GM19043 (cell line): ENCODE measurements around the gene USP54.
"Not testable (repeated sequence)": the region's sequence is repeated elsewhere in the genome, so short reads cannot be mapped to it uniquely, and the experiment has no call there.

Experiments used
- ATAC-seq: cut with Tn5 transposase; IDR thresholded peaks from one replicate; pipeline ENCODE4 v1.9.1; 2021; ENCODE audit warnings: low read depth; ENCODE audit not compliant: unreplicated experiment

The USP54 gene

DNA sequence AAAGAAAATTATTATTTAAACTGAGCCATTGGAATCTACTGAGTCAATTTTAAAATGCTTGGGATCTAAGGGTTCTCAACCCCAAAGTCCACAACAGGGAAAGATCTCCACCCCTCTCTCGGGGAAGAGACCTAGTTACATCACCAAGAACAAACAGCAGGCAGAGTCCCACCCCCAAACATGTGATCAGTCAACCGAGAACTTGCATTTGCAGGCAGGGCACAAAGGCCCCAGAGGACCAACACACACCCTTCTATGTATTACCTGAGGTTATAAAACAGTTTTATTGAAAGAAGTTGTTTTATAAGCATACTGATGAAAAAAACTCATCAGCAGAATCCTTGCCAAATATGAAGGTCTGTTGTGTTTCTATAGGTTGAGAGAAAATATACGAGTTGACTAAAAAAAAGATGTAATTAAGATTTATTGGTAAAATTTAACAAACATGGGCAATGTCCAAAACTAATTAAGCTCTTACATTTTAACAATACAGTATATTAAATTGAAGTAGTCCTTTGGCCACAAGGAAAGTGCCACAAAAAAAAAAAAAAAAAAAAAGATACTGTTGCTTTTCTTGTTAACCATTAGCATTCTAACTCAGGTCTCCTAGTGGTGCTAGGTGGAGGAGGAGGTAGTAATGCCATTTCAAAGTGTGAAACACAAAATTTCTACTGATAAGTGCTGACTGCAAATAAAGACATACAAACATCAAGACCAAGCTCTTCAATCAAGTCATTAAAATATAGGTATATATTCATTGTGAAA is 975 bp upstream of the USP54 start:
- ATAC-seq: no peak

DNA sequence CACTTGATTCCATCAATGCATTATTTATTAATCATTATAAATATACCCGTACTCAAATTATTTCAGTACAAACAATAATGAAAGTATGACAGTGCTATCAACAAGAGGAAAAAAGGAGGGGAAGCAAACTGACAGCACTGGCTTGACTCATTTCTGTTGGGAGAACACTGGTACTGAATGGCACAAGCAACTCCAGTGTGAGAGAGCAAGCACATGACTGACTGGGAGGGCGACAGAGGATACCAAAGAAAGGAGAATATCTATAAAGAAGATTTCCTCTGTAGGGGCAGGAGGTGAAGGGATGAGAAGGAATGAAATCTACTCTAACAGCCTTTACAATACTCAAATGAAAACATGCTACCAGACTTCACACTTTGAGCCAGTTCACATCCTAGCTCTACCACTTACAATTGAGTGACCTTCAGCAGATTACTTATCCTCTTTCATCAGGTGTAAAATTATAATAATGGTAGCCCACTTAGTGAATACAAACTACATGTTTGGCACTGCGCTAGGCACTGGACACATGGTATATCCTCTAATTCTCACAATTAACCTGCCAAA is 1.5 kb downstream of the USP54 start:
- no peak for ATAC-seq

DNA sequence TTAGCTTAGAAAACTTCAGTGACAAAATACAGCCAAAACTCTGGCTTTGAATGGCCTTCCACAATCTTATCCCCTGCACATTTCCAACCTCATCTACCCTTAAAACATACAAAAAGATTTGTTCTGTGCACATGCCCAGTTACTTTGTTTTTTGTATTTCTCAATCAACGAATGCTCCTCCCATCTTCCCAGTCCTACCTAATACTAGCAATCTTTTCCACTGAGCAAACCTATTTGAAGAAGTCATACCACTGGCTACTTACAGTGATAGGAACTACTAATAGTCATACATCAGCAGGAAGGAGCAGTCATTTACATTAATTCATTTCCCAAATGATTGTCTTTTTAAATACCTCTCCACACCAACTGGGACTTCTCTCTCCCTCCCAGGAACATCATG is 2.5 kb downstream of the USP54 start:
- no peak for ATAC-seq

DNA sequence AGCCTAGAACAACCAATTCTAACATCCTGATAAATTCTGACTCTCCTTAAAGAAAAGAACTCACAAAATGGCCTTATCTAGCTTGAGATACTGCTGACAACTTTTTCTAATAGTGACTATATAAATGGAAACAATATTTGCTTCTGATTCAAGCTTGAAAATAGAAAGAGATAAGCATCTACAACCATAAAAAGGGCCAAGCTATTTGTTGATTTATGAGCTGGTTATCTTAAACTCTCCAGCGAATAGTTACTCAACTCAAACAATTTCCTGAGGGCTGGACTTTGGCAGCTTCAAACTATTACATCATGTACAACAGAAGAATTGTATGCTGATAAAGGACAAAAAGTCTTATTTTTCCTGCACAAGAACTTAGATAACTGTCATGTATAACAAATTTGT is 4.6 kb downstream of the USP54 start:
- no peak for ATAC-seq

DNA sequence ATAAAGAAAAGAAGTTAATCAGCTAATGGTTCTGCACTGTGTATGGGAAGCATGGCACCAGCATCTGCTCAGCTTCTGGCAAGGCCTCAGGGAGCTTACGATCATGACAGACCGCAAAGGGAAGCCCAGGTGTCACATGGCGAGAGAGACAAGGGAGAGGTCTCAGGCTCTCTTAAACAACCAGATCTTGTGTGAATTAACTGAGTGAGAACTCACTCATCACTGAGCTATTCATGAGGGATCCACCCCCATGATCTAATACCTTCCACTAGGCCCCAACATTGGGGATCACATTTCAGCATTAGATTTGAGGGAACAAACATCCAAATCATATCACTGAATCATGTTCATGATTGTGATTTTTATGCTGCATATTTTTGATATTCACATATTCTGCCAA is 5.8 kb downstream of the USP54 start:
- no peak for ATAC-seq

DNA sequence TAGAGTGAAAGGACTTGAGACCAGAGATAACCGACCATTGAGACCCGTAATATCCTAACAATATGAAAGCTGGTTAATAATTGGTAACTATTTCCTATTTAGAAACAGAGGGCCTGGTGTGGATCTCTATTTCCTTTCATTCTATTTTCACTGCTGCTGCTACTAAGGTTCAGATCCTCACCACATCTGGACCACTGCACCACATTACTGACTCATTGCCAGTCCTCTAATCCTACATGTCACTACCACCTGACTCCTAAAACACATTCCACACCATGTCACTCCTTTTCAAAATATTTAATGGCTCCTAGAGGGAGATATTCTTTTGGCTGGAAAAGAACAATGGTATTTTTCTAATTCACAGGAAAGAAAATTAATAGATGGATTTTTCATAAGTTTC is 6.4 kb downstream of the USP54 start:
- peak; percentile 51 for ATAC-seq

DNA sequence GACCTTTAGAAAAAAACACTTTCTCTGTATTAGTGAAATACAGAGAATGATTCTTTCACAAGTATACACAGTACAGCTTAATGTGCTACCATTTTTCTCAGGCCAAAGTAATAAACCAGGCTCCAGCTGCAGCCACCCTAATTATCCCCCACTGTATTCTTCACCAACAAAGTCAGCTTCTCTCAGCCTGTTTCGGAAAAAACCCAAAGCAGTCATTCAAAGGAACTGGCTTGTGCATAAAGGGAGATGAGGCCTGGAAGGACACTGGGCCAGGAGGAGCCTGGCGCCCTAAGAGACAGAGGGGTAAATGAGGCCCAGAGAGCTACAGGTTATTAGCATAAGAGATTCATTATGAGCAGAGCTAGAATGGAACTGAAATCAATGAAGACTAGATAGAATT is 9.2 kb downstream of the USP54 start:
- no peak for ATAC-seq

DNA sequence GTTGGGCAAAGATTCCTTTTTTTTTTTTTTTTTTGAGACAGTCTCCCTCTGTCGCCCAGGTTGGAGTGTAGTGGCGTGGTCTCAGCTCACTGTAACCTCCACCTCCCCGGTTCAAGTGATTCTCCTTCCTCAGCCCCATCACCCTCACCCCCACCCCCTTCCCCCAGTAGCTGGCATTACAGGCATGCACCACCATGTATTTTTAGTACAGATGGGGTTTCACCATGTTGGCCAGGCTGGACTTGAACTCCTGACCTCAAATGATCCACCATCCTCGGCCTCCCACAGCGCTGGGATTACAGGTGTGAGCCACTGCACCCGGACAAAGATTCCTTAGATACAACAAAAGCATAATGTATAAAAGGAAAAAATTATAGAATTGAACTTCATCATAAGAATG is 12.2 kb downstream of the USP54 start:
- ATAC-seq: not testable (repeated sequence)

DNA sequence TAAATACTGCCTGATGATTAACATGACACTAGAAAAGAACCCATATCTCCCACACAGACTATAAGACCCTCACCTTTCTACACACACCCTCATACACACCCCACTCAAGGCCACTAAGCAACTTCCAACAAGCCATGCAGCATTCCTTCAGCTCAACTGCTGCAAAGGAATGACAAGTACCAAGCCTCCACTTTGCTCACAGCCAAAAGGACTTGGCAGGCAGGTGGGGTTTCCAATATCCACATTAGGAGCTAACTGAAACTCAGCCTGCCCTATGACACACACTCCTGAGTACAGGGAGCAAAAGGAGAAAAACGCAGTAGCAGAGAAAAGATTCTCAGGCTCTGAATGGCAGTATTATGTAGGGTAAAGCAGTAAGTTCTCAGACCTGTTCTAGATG is 13.4 kb downstream of the USP54 start:
- no peak for ATAC-seq

DNA sequence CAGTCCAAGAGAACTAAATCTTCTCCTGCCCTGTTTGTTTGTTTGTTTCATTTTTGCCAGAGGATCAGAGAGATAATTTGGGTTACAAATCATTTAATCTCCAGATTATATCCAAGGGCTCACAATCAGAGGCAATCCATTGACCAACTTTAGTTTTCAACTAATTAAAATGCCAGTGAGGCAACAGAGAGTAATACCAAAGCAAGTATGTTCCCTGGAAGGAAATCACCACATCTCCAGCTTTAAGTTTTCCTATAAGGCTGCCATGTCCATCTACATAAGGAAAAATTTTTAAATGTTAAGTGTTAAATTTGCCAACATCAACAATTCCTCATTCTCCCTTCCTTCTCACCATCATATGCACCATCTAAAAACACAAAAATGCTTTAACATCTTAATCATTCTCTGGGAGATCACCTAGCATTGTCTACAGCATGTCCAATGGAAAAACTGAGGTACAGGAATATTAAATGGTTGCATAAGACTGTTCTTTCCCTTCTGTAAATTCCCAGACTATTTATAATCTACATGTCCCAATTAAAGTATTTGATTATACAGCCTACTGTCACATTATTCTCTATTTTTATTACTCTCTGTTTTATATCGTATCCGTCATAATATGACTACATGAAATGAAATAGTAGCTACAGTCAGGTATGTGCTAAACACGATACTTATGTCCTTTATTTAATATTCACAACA is 14.1 kb downstream of the USP54 start:
- no peak for ATAC-seq

DNA sequence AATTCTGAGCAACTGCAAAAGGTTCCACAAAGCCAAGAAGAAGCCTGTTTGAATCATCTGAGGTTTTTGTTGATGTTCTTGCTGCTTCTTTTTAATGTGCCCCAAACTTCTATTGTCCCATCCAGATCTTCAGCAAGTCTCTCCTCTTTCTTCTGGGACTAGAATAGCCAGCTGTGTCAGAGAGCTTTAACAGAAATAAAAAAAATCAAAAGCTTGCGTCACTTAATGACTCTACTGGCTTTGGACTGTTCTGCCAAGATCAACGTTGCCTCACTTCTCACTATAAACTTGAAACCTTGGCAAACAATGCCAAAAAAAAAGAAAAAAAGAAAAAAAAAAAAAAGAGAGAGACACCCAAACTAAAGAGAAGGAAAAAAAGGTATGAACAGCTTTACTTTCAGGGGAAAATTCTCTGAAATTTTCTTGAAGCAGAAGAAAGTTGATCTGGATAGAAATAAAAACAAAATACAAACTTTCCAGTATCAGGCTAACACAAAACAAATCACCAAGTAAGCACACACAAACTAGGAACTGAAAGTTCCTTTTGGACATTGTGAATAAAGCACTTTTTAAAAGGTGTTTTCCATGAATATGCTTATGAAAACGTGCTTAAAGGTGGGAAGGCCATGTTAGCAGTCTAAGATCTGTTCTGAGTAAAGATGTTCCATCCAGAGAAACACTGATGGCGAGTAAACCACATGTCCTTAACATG is 14.8 kb downstream of the USP54 start:
- no peak for ATAC-seq

DNA sequence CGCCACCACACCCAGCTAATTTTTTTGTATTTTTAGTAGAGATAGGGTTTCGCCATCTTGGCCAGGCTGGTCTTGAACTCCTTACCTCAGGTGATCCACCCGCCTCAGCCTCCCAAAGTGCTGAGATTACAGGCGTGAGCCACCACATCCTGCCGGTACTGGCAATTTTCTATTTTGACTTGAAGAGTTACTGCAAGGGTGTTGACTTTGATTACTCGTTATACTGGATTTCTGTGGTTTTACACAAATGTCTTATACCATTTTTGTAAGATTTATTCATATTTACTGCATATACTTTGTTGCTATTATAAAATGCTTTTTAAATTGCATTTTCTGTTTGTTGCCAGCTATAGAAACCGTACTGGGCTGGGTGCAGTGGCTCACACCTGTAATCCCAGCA is 24.1 kb downstream of the USP54 start:
- ATAC-seq: not testable (repeated sequence)

DNA sequence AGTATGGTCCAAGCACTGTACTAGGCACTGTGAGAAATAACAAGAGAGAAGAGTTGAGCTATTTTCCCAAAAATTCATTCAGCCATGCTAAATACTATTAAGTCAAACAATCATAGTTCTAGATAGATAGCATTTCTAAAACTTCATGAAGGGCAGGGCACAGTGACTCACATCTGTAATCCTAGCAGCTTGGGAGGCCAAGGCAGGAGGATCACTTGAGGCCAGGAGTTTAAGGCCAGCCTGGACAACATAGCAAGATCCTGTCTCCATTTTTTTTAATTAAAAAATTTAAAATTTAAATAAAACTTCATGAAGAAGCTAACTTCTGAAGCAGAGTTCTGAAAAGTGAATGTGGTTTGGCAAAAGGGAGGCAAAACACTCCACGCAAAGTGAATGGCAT is 29.9 kb downstream of the USP54 start:
- no peak for ATAC-seq

DNA sequence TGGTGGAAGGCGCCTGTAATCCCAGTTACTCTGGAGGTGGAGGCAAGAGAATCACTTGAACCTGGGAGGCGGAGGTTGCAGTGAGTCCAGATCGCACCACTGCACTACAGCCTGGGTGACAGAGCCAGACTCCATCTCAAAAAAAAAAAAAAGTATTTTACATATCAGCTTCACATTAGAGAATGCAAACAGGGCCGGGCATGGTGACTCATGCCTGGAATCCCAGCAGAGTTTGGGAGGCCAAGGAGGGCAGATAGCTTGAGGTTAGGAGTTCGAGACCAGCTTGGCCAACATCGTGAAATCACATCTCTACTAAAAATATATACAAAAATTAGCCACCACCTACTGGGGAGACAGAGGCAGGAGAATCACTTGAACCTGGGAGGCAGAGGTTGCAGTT is 31.6 kb downstream of the USP54 start:
- no peak for ATAC-seq

DNA sequence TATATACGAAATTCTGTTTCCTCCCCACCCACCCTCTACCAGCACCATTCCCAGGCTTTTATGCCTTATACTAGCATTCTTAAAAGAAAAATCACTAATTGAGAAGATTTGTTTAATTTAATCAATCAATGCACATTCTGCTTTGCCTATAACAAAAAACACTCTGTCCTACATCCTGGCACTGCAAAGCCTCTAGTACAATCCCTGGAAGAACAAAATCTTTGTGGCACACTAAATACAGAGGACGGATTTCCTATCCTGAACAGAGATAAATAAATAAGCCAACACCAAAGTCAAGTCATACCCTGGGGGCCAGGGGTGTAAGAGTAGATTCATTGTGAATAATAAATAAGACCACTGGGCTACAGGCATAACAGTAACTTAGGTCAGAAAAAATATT is 34.3 kb downstream of the USP54 start:
- ATAC-seq: no peak

DNA sequence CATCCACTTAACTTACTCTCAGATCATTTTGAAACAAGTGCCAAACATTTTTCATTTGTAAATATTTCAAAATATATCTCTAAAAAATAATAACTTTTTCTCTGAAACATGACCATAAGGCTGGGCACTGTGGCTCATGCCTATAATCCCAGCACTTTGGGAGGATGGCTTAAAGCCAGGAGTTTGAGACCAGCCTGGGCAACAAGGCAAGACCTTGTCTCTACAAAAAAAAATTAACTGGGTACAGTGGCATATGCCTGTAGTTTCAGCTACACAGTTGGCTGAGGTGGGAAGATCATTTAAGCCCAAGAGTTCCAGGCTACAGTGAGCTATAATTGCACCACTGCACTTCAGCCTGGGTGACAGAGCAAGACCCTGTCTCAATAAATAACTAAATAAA is 36.4 kb downstream of the USP54 start:
- ATAC-seq: no peak

DNA sequence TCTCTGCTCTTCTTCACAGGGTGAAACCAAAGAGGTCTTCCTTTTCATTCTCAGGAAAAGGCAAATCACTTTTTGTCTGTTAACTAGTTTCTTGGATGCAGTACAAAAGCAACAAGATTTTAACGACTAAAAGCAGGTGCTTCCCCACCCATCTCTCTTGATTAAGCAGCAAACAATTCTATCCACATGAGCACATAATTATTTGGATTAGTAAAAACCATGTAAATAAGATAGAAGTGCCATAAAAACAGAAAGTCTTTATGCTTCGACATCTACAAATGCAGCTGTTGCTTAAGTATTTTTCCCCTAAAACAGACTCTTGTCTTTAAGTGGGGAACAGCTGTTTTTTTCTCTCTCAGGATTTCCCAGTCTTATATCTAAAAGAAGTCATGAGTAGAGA is 37.4 kb downstream of the USP54 start:
- ATAC-seq: no peak

DNA sequence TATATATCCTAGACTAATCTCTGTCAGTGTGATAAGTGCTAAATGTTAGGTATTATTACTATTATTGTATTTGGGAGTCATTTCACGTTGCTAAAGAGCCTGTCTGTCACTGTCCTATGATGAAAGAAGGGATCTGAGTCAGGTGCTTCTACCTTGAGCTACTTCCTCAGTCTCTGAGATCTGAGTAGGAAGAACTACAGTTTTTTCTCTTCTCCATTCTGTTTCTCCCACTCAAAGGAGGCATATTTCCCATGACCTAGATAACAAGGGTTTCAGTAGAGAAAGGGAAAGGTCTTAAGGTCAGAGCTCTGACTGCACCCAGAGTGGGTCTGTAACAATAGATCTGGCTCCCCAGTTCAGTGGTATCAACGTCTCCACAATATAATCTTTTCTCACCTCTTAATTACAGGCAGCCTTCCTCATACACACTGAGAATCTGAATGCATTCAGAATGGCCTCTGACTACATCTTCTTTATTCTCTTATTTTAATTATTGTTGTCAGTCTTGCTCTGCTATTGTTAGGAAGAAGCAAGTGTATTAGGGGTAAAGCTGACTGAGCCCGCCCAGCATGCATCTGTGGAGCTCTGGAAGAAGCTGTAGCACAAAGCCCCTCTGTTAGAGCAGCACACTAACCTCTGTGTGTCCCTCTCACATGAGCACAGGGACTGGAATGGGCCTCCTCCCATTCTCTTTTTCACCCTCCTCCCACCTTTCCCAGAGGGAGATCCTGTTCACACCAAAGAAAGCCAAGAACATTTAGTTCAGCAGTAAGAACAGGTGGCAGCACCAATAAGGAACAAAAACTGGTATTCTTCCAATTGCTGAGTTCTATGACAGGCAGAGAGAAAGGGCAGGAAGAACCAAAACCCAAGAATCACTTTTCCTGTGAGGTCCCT is 38.1 kb downstream of the USP54 start:
- no peak for ATAC-seq

DNA sequence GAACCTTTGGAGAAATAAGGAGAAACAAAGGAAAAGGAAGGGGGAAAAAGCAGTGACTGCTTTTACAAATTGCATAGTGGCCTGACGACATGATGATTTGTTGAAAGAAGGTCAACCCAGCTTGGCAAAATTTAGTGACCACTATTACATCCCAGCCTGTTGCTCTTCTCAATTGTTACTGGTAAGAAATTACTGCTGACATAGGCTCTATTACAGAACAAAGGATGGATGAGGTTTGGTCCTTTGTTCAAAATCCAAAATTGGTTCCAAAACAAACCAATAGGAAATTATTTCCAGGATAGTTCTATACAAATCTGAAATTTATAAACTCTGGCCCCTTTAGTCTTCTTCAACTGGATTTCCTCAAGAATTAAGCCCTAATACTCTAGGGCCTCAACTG is 39.6 kb downstream of the USP54 start:
- ATAC-seq: no peak

DNA sequence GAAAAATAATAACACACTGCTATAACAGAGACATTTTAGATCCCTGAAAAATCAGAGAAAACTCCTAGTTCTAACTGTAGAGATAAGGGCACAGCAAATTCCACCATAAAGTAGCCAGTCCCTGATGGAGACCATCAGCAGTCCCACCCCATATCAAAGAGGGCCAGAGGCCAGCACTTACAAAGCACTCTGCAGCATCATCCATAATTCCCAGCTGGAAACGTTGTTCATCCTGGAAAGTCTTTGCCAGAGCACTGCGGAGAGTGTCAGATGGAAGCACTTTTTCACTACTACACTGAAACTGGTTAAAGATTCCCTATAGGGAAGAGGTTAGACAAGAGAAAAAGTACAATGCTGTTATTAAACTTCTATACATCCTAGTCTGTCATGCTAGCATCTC is 45.8 kb downstream of the USP54 start:
- ATAC-seq: no peak
